Measurements from ENCODE around the gene NTN4.
"Not testable (repeated sequence)": the region's sequence is repeated elsewhere in the genome, so short reads cannot be mapped to it uniquely, and the experiment has no call there.

NTN4 gene

GRCh38 chr12:95784286-95784685 is 6.3 kb downstream of the NTN4 start:
- Histone ChIP-seq H3K9ac (ENCODE audit: low read length) (no peak overlapping the region), H3K9me3 (ENCODE audit: low read length) (no peaks in the 10 kb centered on the region), H3K4me3 (ENCODE audit: low read depth, low read length, poor library complexity, severe bottlenecking) (no peak overlapping the region), H3F3A (ENCODE audit: insufficient read depth, low read length) (no peaks in the 10 kb centered on the region), H3K27me3 (ENCODE audit: insufficient read depth, low read length) (no peaks in the 10 kb centered on the region; the same call in 1 of the 2 replicates), H4K20me1 (ENCODE audit: insufficient read depth, low read length) (no peaks in the 10 kb centered on the region), H3K79me2 (ENCODE audit: insufficient read depth, low read length) (no peaks in the 10 kb centered on the region), H3K27ac (ENCODE audit: low read depth, low read length, poor library complexity, severe bottlenecking) (no peak overlapping the region), H2AFZ (ENCODE audit: low read length) (no peak overlapping the region), H3K4me1 (ENCODE audit: insufficient read depth, low read length, severe bottlenecking) (no peaks in the 10 kb centered on the region), H3K36me3 (ENCODE audit: insufficient read depth, low read length) (no peaks in the 10 kb centered on the region), H3K9me2 (ENCODE audit: low read depth, low read length) (no peaks in the 10 kb centered on the region), H3K4me2 (ENCODE audit: low read length) (no peak overlapping the region)
- TF ChIP-seq, protein P1, sequence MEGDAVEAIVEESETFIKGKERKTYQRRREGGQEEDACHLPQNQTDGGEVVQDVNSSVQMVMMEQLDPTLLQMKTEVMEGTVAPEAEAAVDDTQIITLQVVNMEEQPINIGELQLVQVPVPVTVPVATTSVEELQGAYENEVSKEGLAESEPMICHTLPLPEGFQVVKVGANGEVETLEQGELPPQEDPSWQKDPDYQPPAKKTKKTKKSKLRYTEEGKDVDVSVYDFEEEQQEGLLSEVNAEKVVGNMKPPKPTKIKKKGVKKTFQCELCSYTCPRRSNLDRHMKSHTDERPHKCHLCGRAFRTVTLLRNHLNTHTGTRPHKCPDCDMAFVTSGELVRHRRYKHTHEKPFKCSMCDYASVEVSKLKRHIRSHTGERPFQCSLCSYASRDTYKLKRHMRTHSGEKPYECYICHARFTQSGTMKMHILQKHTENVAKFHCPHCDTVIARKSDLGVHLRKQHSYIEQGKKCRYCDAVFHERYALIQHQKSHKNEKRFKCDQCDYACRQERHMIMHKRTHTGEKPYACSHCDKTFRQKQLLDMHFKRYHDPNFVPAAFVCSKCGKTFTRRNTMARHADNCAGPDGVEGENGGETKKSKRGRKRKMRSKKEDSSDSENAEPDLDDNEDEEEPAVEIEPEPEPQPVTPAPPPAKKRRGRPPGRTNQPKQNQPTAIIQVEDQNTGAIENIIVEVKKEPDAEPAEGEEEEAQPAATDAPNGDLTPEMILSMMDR (IDR thresholded peaks at IDR 0.05; ENCODE audit: low read length): no peak
- TF ChIP-seq EZH2 (IDR thresholded peaks at IDR 0.05; ENCODE audit: borderline replicate concordance, low read length): no peak

DNA sequence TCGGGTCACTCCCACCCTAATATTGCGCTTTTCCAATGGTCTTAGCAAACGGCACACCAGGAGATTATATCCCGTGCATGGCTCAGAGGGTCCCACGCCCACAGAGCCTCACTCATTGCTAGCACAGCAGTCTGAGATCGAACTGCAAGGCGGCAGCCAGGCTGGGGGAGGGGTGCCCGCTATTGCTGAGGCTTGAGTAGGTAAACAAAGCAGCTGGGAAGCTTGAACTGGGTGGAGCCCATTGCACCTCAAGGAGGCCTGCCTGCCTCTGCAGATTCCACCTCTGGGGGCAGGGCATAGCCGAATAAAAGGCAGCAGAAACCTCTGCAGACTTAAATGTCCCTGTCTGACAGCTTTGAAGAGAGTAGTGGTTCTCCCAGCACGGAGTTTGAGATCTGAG is 15.1 kb downstream of the NTN4 start:
- H3K9ac ChIP-seq (ENCODE audit: low read length); H3K9me3 ChIP-seq (ENCODE audit: low read length); H3K27me3 ChIP-seq (ENCODE audit: insufficient read depth, low read length); H2AFZ ChIP-seq (ENCODE audit: low read length); H3K27ac ChIP-seq (ENCODE audit: low read depth, low read length, poor library complexity, severe bottlenecking); H3K4me1 ChIP-seq (ENCODE audit: insufficient read depth, low read length, severe bottlenecking); H3K4me2 ChIP-seq (ENCODE audit: low read length); H4K20me1 ChIP-seq (ENCODE audit: insufficient read depth, low read length); H3K4me3 ChIP-seq (ENCODE audit: low read depth, low read length, poor library complexity, severe bottlenecking); H3F3A ChIP-seq (ENCODE audit: insufficient read depth, low read length); H3K79me2 ChIP-seq (ENCODE audit: insufficient read depth, low read length); H3K9me2 ChIP-seq (ENCODE audit: low read depth, low read length); H3K36me3 ChIP-seq (ENCODE audit: insufficient read depth, low read length): not testable (repeated sequence)

GRCh38 chr12:95774311-95775045 is 16.1 kb downstream of the NTN4 start:
- Histone ChIP-seq H3K4me1 (ENCODE audit: insufficient read depth, low read length, severe bottlenecking) (no peaks in the 10 kb centered on the region), H3K9me2 (ENCODE audit: low read depth, low read length) (no peaks in the 10 kb centered on the region), H3K79me2 (ENCODE audit: insufficient read depth, low read length) (no peaks in the 10 kb centered on the region), H3K9ac (ENCODE audit: low read length) (no peak overlapping the region), H3K27me3 (ENCODE audit: insufficient read depth, low read length) (no peaks in the 10 kb centered on the region), H3K36me3 (ENCODE audit: insufficient read depth, low read length) (no peaks in the 10 kb centered on the region), H4K20me1 (ENCODE audit: insufficient read depth, low read length) (no peaks in the 10 kb centered on the region), H3F3A (ENCODE audit: insufficient read depth, low read length) (no peaks in the 10 kb centered on the region), H3K4me3 (ENCODE audit: low read depth, low read length, poor library complexity, severe bottlenecking) (no peak overlapping the region), H3K9me3 (ENCODE audit: low read length) (no peaks in the 10 kb centered on the region), H2AFZ (ENCODE audit: low read length) (no peak overlapping the region), H3K4me2 (ENCODE audit: low read length) (no peak overlapping the region), H3K27ac (ENCODE audit: low read depth, low read length, poor library complexity, severe bottlenecking) (no peak overlapping the region)
- no peak for TF ChIP-seq EZH2 (IDR thresholded peaks at IDR 0.05; ENCODE audit: borderline replicate concordance, low read length)
- TF ChIP-seq, protein P1 (IDR thresholded peaks at IDR 0.05; ENCODE audit: low read length): no peak

- Histone ChIP-seq H3K27ac (ENCODE audit: low read depth, low read length, poor library complexity, severe bottlenecking) (no peak overlapping the region), H3K9ac (ENCODE audit: low read length) (no peak overlapping the region), H3K4me1 (ENCODE audit: insufficient read depth, low read length, severe bottlenecking) (no peaks in the 10 kb centered on the region), H4K20me1 (ENCODE audit: insufficient read depth, low read length) (no peaks in the 10 kb centered on the region), H2AFZ (ENCODE audit: low read length) (no peak overlapping the region), H3K9me3 (ENCODE audit: low read length) (no peaks in the 10 kb centered on the region), H3K4me2 (ENCODE audit: low read length) (no peak overlapping the region), H3K9me2 (ENCODE audit: low read depth, low read length) (no peaks in the 10 kb centered on the region), H3K27me3 (ENCODE audit: insufficient read depth, low read length) (no peaks in the 10 kb centered on the region), H3K36me3 (ENCODE audit: insufficient read depth, low read length) (no peaks in the 10 kb centered on the region), H3F3A (ENCODE audit: insufficient read depth, low read length) (no peaks in the 10 kb centered on the region), H3K79me2 (ENCODE audit: insufficient read depth, low read length) (no peaks in the 10 kb centered on the region), H3K4me3 (ENCODE audit: low read depth, low read length, poor library complexity, severe bottlenecking) (no peak overlapping the region)
- TF ChIP-seq EZH2 (IDR thresholded peaks at IDR 0.05; ENCODE audit: borderline replicate concordance, low read length): no peak
- TF ChIP-seq, protein P1 (IDR thresholded peaks at IDR 0.05; ENCODE audit: low read length): no peak
These were observed 17.2 kb downstream of the NTN4 start for GRCh38 chr12:95773320-95773719.

Measured in OCI-LY1 (cell line).